Measurements from ENCODE around the gene SRCAP. TPM values are rescaled to one million over a fixed set of nuclear protein-coding genes. Genes with fewer than 3 reads are reported as not detected.
A peak's percentile ranks its signal among the peaks of the same experiment; 100 is the strongest.
"Not testable (repeated sequence)": the region's sequence is repeated elsewhere in the genome, so short reads cannot be mapped to it uniquely, and the experiment has no call there.

SRCAP gene
- total and polyA plus RNA-seq, 2 donors, result 6.1 to 8.8 TPM

- WGBS, result 94% methylated on average over 10 of the region's 10 CpGs
- H3K27ac ChIP-seq (ENCODE audit: low read depth in 1 of 2, low read length in 1 of 2), result no peak overlapping the region
Observed at GRCh38 chr16:30692396-30693064, 6.4 kb upstream of the SRCAP start.

DNA sequence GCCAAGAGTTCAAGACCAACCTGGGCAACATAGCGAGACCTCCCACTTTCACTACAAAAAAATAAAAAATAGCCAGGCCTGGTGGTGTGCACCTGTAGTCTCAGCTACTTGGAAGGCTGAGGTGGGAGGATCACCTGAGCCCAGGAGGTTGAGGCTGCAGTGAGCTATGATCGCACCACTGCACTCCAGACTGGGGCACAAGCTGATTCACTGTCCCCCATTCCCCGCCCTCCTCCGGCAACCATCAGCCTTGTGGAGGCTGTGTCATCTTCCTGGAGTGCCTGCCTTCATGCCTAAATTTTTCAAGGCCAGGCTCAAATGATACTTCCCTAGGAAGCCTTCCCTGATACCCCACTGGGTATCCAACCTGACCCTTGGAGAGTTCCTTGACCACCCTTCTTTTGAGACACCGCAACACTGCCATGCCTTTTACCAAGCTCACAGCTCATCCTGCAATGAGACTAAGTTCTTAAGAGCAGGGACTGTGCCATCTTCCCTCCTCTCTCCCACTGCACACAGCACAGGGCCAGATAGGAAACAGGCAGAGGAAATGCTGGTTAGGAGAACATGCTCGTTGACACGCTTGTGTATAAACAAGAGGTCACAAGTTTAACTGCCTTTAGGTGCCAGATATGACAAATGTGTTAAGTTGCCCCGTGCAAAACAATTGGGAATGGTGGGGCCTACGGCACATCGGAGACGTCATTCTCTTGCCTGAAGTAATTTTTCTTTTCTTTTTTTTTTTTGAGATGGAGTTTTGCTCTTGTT is 3.9 kb upstream of the SRCAP start:
- WGBS, result 76% methylated on average over 11 of the region's 11 CpGs
- H3K9me3 ChIP-seq (ENCODE audit: control insufficient read depth in 2 of 2, insufficient read depth in 1 of 2, low read length in 1 of 2), result no peaks in the 10 kb centered on the region
- peaks cover 0 to 4% of the 10 kb centered on the region in 2 donors for H3K36me3 ChIP-seq (ENCODE audit: control insufficient read depth in 2 of 2, insufficient read depth in 2 of 2, low read length in 1 of 2)
- H3K4me1 ChIP-seq (ENCODE audit: control insufficient read depth in 2 of 2, insufficient read depth in 2 of 2, low read length in 2 of 2), result peaks cover 11 to 25% of the 10 kb centered on the region in 2 donors
- H3K27ac ChIP-seq (ENCODE audit: low read depth in 1 of 2, low read length in 1 of 2), result no peak overlapping the region
- no peak for DNase-seq (ENCODE audit: low read depth in 6 of 9, low spot score in 9 of 9)
- H3K27me3 ChIP-seq (ENCODE audit: control insufficient read depth in 2 of 2, insufficient read depth in 1 of 2, low read length in 1 of 2), result no peaks in the 10 kb centered on the region
- no peak overlapping the region for H3K4me3 ChIP-seq (ENCODE audit: low read length in 2 of 2)

More at GRCh38 chr16:30692396-30693064, 6.4 kb upstream of the SRCAP start:
- H3K9me3 ChIP-seq (ENCODE audit: control insufficient read depth in 2 of 2, insufficient read depth in 1 of 2, low read length in 1 of 2), result no peaks in the 10 kb centered on the region
- H3K4me1 ChIP-seq (ENCODE audit: control insufficient read depth in 2 of 2, insufficient read depth in 2 of 2, low read length in 2 of 2), result peaks cover 5 to 11% of the 10 kb centered on the region in 2 donors
- H3K27me3 ChIP-seq (ENCODE audit: control insufficient read depth in 2 of 2, insufficient read depth in 1 of 2, low read length in 1 of 2), result no peaks in the 10 kb centered on the region
- no peak for DNase-seq (ENCODE audit: low read depth in 6 of 9, low spot score in 9 of 9)
- no peak overlapping the region for H3K4me3 ChIP-seq (ENCODE audit: low read length in 2 of 2)
- no peaks in the 10 kb centered on the region for H3K36me3 ChIP-seq (ENCODE audit: control insufficient read depth in 2 of 2, insufficient read depth in 2 of 2, low read length in 1 of 2)

- not testable (repeated sequence) for DNase-seq (ENCODE audit: low read depth in 6 of 9, low spot score in 9 of 9); H3K27ac ChIP-seq (ENCODE audit: low read depth in 1 of 2, low read length in 1 of 2); H3K9me3 ChIP-seq (ENCODE audit: control insufficient read depth in 2 of 2, insufficient read depth in 1 of 2, low read length in 1 of 2); H3K4me3 ChIP-seq (ENCODE audit: low read length in 2 of 2); H3K27me3 ChIP-seq (ENCODE audit: control insufficient read depth in 2 of 2, insufficient read depth in 1 of 2, low read length in 1 of 2)
- H3K36me3 ChIP-seq (ENCODE audit: control insufficient read depth in 2 of 2, insufficient read depth in 2 of 2, low read length in 1 of 2), result peaks cover 13 to 19% of the 10 kb centered on the region in 2 donors
- peaks cover 11 to 30% of the 10 kb centered on the region in 2 donors for H3K4me1 ChIP-seq (ENCODE audit: control insufficient read depth in 2 of 2, insufficient read depth in 2 of 2, low read length in 2 of 2)
- over 99% methylated on average over 3 of the region's 3 CpGs for WGBS
Observed at GRCh38 chr16:30696646-30697045, 2.3 kb upstream of the SRCAP start.

GRCh38 chr16:30697264-30698138 is 1.5 kb upstream of the SRCAP start:
- 18% methylated on average over 26 of the region's 26 CpGs for WGBS
- H3K4me3 ChIP-seq (ENCODE audit: low read length in 2 of 2), result peak overlapping the region; percentile 79 to 96
- H3K36me3 ChIP-seq (ENCODE audit: control insufficient read depth in 2 of 2, insufficient read depth in 2 of 2, low read length in 1 of 2), result peaks cover 21 to 26% of the 10 kb centered on the region in 2 donors
- peak overlapping the region; percentile 100 for H3K27ac ChIP-seq (ENCODE audit: low read depth in 1 of 2, low read length in 1 of 2)
- DNase-seq (ENCODE audit: low read depth in 6 of 9, low spot score in 9 of 9), result no peak
- H3K27me3 ChIP-seq (ENCODE audit: control insufficient read depth in 2 of 2, insufficient read depth in 1 of 2, low read length in 1 of 2), result no peaks in the 10 kb centered on the region
- H3K4me1 ChIP-seq (ENCODE audit: control insufficient read depth in 2 of 2, insufficient read depth in 2 of 2, low read length in 2 of 2), result peaks cover 11 to 30% of the 10 kb centered on the region in 2 donors
- no peaks in the 10 kb centered on the region for H3K9me3 ChIP-seq (ENCODE audit: control insufficient read depth in 2 of 2, insufficient read depth in 1 of 2, low read length in 1 of 2)

GRCh38 chr16:30698139-30698815 is 694 bp upstream of the SRCAP start:
- Histone ChIP-seq H3K4me1 (ENCODE audit: control insufficient read depth in 2 of 2, insufficient read depth in 2 of 2, low read length in 2 of 2) (peaks cover 11 to 30% of the 10 kb centered on the region in 2 donors), H3K27ac (ENCODE audit: low read depth in 1 of 2, low read length in 1 of 2) (peak overlapping the region; percentile 100), H3K9me3 (ENCODE audit: control insufficient read depth in 2 of 2, insufficient read depth in 1 of 2, low read length in 1 of 2) (no peaks in the 10 kb centered on the region), H3K4me3 (ENCODE audit: low read length in 2 of 2) (peak overlapping the region; percentile 79 to 96), H3K27me3 (ENCODE audit: control insufficient read depth in 2 of 2, insufficient read depth in 1 of 2, low read length in 1 of 2) (no peaks in the 10 kb centered on the region), H3K36me3 (ENCODE audit: control insufficient read depth in 2 of 2, insufficient read depth in 2 of 2, low read length in 1 of 2) (peaks cover 27 to 33% of the 10 kb centered on the region in 2 donors)
- peak; percentile 94 to 99 (median 97) for DNase-seq (ENCODE audit: low read depth in 6 of 9, low spot score in 9 of 9)
- WGBS, result under 1% methylated on average over 76 of the region's 76 CpGs

- Histone ChIP-seq H3K4me1 (ENCODE audit: control insufficient read depth in 2 of 2, insufficient read depth in 2 of 2, low read length in 2 of 2) (peaks cover 11 to 26% of the 10 kb centered on the region in 2 donors), H3K27ac (ENCODE audit: low read depth in 1 of 2, low read length in 1 of 2) (peak overlapping the region; percentile 100), H3K9me3 (ENCODE audit: control insufficient read depth in 2 of 2, insufficient read depth in 1 of 2, low read length in 1 of 2) (no peaks in the 10 kb centered on the region), H3K4me3 (ENCODE audit: low read length in 2 of 2) (peak overlapping the region; percentile 79 to 96), H3K27me3 (ENCODE audit: control insufficient read depth in 2 of 2, insufficient read depth in 1 of 2, low read length in 1 of 2) (no peaks in the 10 kb centered on the region), H3K36me3 (ENCODE audit: control insufficient read depth in 2 of 2, insufficient read depth in 2 of 2, low read length in 1 of 2) (peaks cover 36 to 46% of the 10 kb centered on the region in 2 donors)
- WGBS, result 68% methylated on average over 8 of the region's 8 CpGs
- DNase-seq (ENCODE audit: low read depth in 6 of 9, low spot score in 9 of 9), result no peak
Observed at GRCh38 chr16:30699615-30700099, 686 bp downstream of the SRCAP start.

DNA sequence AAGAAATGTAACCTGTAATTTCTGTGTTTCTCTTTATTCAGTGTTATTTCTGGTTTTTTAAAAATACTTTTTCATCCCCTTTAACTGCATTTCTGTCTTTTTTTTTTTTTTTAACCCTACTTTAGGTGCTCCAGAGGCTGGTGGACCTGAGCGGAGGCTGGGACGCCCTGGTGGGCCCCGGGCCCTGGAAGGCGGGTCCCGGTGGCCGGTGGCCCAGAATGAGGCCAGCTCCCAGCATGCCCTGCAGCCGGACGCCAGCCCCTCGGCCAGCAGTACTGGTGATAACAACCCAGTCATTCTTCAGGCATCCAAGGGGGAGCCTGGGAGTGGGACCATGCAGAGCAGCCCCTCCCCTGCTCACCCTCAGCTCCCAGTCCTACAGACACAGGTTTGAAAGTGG is 1.5 kb downstream of the SRCAP start:
- Histone ChIP-seq H3K27ac (ENCODE audit: low read depth in 1 of 2, low read length in 1 of 2) (no peak overlapping the region), H3K36me3 (ENCODE audit: control insufficient read depth in 2 of 2, insufficient read depth in 2 of 2, low read length in 1 of 2) (peaks cover 45 to 54% of the 10 kb centered on the region in 2 donors), H3K4me1 (ENCODE audit: control insufficient read depth in 2 of 2, insufficient read depth in 2 of 2, low read length in 2 of 2) (peaks cover 11 to 26% of the 10 kb centered on the region in 2 donors), H3K9me3 (ENCODE audit: control insufficient read depth in 2 of 2, insufficient read depth in 1 of 2, low read length in 1 of 2) (no peaks in the 10 kb centered on the region), H3K4me3 (ENCODE audit: low read length in 2 of 2) (no peak overlapping the region), H3K27me3 (ENCODE audit: control insufficient read depth in 2 of 2, insufficient read depth in 1 of 2, low read length in 1 of 2) (no peaks in the 10 kb centered on the region)
- WGBS, result 98% methylated on average over 9 of the region's 9 CpGs
- DNase-seq (ENCODE audit: low read depth in 6 of 9, low spot score in 9 of 9), result no peak

DNA sequence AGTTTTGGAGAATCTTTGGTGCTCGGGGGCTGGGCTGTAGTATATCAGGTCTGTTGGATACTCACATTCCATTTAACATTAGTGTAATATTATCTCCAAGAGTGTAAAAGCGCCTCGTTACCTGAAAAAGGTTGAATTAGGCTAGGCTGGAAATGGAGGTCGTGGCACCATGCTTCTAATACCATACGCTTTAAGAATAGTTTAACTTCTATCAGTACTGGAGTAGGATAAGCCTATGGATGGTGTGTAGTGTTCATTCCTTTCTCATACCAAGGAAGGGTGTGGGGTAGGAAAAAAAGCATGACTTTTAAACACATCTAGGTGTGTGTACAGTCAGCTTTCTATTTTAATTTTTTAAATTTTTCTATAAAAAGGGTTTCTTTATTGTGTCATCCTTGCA is 2.0 kb downstream of the SRCAP start:
- H3K27me3 ChIP-seq (ENCODE audit: control insufficient read depth in 2 of 2, insufficient read depth in 1 of 2, low read length in 1 of 2), result no peaks in the 10 kb centered on the region
- no peak overlapping the region for H3K27ac ChIP-seq (ENCODE audit: low read depth in 1 of 2, low read length in 1 of 2)
- H3K4me3 ChIP-seq (ENCODE audit: low read length in 2 of 2), result no peak overlapping the region
- H3K9me3 ChIP-seq (ENCODE audit: control insufficient read depth in 2 of 2, insufficient read depth in 1 of 2, low read length in 1 of 2), result no peaks in the 10 kb centered on the region
- DNase-seq (ENCODE audit: low read depth in 6 of 9, low spot score in 9 of 9), result no peak
- peaks cover 49 to 58% of the 10 kb centered on the region in 2 donors for H3K36me3 ChIP-seq (ENCODE audit: control insufficient read depth in 2 of 2, insufficient read depth in 2 of 2, low read length in 1 of 2)
- WGBS, result 95% methylated on average over 5 of the region's 5 CpGs
- H3K4me1 ChIP-seq (ENCODE audit: control insufficient read depth in 2 of 2, insufficient read depth in 2 of 2, low read length in 2 of 2), result peaks cover 11 to 26% of the 10 kb centered on the region in 2 donors
